C4-2B (cell line): ENCODE measurements around the gene ANKRD12.

Source experiments
- CTCF ChIP-seq: fragments of 450-650 bp; conservative IDR thresholded peaks from 2 replicates; pipeline ENCODE4 v1.5.1; 2017; ENCODE audit warnings: mild to moderate bottlenecking
- ZFX ChIP-seq: fragments of 450-650 bp; IDR thresholded peaks from 2 replicates; pipeline ENCODE4 v1.6.1; 2017

- TF ChIP-seq CTCF (no peak), ZFX (no peak)
Observed at GRCh38 chr18:9091066-9091476, 45.5 kb upstream of the ANKRD12 start.
